CD4-positive, alpha-beta T cell treated with Interleukin-12 subunit alpha and Interleukin-12 subunit beta, for 1 hour (primary cell): ENCODE results near the gene TRAPPC12.
"Not testable (repeated sequence)": the region's sequence is repeated elsewhere in the genome, so short reads cannot be mapped to it uniquely, and the experiment has no call there.

Experiments
- DNase-seq: peaks from one replicate; pipeline ENCODE4 v3.0.0-alpha.2; 2020

The TRAPPC12 gene

DNA sequence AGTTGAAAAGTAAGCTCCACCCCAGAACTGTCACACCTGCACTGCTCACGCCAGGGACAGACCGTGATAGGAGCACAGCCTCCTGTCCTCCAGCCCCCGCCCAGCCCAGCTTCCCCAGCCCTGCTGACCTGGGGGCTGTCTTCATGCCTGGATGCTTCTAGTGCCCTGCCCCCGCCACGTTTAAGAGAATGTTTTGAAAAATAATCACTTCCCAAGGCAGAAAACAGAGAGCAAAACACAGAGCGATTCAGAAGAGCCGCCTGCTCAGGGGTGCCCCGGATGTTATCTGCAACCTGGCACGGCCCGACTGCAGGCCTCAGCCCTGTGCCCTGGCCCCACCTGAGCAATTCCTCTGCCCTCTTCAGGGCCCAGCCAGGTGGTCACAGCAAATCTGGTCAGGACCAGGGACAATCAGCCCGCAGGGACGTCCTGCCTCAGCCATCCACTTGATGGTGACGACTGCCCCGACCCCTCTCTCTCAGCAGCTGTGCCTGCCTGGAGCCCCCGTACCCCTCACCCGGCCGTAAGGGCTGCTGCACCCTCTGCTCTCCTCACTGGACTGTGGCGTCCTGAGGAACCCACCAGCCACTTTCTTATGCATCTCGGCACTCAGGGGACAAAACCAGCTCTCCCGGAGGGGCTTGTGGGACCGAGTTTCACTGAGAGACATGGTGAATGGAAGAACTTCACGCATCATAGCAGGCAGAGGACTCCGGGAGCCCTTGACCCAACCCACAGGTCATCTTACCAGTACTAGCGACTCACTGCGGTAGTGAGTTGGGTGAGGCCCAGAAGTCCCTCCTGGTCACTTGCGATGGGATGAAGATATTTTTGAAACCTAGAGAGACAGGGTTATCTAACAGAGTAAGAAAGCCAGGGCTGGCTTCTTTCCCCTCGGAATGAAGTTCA lies 109.6 kb downstream of the TRAPPC12 start:
- no peak for DNase-seq

DNA sequence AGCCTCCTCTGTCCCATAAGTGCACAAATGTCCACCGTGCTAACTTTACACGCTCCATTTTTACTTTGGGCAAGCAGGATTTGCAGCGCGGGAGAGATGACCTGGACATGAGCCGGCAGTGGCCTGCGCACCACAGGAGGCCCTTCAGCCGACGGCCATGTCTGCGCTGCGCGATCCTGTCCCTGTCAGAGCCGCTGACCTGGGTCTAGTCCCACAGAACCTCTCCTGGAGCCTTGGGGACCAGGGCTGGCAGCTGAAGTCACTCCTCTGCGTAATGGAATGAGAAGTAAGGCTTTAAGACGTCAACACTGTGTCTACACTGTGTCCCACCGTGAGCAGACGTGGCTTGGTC lies 110.2 kb downstream of the TRAPPC12 start:
- DNase-seq, result no peak

DNA sequence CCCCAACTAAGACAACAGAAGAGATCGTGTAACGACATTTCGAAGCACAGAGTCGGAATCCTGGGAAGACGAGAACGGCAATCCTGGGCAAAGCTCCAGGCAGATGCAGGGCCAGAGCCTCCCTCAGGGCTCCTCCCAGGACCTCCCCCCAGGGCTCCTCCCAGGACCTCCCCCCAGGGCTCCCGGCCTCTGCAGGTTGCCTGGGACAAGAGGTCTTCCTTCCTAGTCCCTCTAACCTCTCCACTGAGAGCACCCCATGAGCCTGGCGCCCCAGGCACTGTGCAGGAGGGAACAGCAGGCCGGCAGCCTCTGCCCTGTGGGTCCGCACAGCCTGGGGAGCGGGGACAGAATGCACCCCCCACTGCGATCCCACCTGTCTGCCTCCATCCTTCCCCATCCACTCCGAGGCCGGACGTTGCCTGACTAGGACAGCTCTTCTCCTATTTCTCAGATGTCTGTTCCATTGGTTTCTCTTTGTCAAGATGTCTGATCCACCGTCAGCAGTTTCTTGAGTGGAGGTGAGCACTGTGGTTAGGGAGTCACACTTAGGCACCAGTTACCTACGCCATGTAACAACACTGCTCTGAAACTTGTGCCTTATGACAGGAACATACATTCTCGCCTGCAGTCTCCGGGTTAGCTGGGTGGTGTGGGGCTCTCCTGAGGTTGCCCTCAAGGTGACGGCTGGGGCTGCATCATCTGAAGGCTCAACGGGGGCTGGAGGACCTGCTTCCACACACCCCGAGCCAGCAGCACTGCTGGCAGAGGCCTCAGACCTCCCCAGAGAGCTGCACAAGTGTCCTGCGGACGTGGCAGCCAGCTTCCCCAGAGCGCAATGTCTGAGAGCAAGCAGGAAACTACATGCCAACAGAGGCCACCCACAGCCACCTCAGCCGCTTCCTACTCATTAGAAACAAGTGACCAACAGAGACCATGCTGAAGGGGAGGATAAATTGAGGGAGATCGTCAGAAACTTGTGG lies 111.0 kb downstream of the TRAPPC12 start:
- no peak for DNase-seq

DNA sequence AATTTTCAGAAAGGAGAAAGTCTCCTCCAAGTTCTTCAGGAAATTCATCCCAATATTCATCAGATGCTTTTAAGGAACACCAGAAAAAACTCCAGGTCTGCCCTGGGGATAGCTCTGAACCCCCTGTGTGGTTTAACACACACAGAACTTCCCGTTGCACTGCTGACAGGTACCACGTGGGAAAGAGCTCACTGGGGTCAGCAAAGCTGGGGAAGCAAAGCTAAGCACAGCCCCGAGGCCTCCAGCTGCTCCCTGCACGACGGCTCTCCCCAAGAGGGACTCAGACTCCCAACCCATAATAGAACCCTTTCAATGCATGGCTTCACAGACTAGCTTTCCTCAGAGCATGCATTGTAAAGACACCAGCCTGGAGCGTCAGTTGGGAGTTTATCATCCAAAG lies 111.8 kb downstream of the TRAPPC12 start:
- no peak for DNase-seq

DNA sequence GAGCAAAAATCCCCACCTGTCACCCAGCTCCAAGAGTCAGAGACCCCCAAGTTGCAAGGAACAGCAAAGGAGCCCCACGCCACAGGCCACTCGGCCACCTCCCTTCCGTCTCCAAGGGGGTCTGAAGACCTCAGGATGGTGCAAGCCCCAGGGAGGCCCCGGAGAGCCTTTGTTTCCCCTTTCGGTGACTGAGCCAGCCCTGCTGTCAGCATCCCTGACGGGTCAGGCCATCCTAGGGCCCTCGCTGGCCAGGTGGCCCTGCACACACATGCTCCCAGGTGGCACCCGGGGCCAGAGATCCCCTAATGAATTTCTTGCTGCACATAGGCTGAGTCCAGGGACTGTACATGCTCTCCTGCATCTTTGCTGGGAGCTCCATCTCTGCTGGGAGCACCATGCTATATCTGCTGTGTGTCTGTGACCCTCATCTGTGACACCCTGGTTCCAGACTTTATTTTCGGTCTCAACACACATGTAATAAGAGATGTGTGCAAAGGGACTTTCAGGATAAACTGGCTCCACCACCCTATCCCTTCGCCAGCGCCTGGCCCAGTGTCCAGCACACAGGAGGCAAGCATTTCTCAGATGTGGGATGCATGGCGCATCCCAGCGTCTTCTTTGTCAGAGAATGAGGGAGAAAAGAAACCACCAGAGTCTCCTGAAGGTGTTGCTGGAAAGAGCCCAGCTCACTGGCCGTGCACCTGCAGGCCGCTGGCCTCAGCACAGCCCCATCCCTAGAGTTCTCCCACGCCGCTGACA lies 112.4 kb downstream of the TRAPPC12 start:
- DNase-seq, result no peak

DNA sequence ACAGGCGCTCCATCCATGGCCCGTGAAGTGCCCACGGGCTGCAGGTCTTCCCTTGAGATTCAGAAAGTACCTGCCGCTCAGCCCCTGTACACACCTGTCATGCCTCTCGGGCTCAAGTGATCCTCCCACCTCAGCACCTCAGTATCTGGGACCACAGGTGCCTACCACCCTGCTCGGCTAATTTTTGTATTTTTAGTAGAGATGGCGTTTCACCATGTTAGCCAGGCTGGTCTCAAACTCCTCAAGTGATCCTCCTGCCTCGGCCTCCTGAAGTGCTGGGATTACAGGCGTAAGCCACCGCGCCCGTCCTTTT lies 112.9 kb downstream of the TRAPPC12 start:
- not testable (repeated sequence) for DNase-seq

DNA sequence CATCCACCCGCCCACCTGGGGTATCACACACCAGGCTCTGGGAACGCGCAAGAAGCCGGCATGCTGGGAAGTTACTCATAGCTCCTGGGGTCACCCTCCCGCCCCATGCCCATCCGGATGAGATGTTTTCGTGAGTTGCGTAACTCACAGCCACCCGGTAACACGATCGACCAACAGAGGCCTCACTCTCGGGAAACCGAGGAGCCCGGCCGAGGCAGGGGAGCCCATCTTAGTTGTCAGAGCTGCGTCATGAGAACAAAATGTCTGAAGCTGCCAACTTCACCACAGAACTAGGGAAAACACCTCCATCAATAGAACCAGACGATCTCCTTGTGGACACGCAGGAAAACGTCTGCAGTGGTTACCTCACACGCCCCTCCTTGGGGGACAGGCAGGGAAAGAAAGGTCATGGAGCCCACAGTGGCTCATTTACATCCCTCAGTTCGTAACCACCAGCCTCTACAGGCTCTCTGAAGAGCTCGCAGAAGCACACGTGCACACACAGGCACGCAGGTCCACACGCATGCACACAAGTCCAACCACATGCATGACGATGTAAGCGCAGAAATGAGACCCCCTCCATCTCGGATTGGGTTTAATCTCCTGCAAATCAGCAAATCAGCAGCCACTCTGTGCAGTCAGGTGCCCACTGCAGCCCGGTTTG lies 113.6 kb downstream of the TRAPPC12 start:
- DNase-seq, result no peak

DNA sequence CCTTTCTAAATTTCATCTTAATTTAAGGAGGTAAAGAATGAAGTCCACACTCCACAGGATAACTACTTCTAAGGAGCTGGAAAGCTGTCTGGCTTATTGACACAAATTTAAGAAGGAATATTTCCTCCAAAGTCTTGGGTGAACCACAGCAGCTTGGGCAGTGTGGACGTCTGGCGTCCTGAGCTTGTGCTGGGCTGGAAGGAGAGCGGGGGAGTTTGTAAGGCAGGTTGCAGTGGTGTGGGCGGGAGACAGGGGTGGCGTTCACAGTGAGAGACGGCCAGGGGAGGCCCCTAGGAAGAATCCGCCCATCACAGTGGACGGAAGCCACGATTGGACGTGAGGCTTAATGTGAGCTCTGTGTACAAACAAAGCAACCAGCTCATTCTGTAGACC lies 114.1 kb downstream of the TRAPPC12 start:
- DNase-seq, result no peak

DNA sequence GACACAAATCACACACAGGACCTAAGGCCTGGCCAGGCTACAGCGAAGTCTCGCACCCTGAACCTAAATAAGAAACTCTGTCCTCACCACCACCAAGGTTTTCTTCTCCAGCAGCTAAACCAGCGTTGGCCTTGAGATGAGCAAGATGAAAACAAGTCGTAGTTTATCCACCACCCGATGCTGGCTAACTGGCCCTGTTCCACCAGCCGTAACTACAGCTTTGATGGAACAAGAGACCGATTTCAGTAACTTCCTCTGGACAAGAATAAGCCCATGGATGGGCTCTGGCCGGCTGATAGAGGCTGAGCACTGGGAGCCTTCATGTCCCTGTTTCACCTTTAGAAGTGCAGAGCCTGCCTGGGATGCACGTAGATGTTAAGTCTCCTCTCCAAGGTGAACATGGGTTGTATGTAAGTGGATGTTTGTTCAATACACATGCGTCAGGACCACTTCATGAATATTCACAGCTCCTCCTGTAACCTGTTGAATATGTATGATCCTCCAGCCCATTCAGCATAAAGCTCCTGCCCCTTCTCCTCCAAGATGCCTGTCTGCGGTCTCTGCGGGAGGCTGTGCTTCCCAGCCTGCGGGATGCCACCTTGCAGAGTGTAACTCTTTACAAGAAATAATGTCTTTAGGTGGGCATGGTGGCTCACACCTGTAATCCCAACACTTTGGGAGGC lies 115.6 kb downstream of the TRAPPC12 start:
- no peak for DNase-seq

DNA sequence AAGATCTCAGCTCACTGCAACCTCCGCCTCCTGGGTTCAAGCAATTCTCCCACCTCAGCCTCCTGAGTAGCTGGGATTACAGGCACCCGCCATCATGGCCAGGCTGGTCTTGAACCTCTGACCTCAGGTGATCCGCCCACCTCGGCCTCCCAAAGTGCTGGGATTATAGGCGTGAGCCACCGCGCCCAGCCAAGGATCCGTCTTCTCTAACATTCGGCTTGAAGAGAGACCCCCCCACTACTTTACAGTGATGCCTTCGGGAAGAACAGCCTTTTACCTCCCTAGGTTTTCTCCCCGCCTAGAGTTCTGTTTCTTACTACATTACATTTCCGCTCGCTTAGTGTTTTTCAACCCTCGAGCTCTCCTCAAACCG lies 117.2 kb downstream of the TRAPPC12 start:
- DNase-seq, result not testable (repeated sequence)

DNA sequence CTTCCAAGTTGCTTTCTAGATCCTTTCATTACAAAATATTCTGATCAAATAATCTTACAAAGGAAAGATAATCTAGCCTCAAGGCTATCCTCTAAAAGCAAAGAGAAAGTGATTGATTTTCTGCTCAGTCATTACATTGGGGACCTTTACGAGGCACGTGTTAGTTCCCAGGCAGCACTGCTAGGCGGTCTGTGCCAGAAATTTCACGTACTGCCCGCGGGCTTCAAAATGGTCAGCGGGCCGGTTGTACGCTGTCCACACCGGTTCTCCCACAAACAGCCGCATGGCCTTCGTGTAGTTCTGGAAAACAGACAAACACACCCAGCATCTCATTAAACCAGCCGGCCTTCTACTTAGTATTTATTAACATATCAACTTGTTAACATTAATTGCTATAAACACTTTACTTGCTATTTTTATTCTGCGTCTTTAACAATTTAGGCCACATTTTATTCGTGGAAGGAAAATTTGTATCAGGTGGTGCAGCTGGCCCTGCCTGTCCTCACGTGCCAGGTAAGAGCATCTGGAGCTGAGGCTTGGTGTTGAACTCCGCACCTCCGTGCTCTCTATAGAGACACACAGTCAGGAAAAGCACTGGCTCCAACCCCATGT lies 119.4 kb downstream of the TRAPPC12 start:
- DNase-seq, result no peak

DNA sequence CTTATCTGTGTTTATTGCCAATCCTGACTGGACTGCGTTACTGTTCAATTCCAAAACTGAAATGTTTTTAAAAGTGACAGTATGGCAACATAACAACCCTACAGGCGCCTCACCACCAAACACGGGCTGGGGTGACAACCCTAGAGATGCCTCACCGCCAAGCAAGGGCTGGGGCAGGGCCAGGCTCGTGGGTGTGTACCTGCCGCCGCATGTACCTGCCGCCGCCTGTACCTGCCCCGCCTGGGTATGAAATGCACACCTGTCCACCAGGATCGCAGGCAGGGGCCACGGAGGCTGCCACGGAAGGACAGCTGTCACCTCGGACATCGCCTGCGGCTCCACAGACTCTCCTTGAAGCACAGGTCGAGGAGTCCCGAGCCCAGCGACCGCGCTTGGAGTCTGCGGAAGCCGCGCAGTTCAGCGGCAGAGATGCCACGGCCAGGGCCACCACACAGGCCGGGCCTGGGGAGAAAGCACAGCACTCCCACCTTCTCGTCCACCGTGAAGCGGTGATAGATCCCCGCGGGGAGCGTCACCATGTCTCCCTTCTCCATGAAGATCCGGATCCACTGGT lies 120.9 kb downstream of the TRAPPC12 start:
- DNase-seq, result no peak

DNA sequence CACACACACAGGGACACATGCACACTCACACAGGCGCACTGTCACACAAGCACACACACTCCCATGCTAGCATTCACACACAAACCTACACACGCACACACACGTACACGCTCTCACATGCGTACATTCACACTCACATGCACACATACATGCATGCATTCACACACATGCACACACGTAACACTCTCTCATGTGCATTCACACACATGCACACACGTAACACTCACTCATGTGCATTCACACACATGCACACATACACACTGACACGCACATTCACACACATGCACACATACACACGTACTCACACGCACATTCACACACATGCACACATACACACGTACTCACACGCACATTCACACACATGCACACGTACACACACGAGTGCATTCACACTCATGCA lies 123.6 kb downstream of the TRAPPC12 start:
- DNase-seq, result no peak

DNA sequence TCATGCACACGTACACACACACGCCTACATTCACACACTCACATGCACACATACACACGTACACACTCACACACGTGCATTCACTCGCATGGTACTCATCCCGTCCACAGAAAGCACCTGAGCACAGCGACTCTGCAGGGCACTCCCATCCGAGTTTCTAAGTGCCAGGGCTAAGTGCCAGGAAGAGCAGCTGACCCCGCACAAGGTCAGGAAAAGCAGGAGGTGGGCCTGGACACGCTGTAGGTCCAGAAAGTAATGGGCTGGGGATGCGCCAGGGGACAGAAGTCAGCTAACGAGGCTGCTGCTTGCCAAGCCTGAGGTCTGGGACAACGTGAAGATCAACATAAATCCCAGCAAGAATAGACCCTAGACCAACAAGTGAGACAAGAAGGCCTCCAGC lies 124.0 kb downstream of the TRAPPC12 start:
- DNase-seq, result no peak

DNA sequence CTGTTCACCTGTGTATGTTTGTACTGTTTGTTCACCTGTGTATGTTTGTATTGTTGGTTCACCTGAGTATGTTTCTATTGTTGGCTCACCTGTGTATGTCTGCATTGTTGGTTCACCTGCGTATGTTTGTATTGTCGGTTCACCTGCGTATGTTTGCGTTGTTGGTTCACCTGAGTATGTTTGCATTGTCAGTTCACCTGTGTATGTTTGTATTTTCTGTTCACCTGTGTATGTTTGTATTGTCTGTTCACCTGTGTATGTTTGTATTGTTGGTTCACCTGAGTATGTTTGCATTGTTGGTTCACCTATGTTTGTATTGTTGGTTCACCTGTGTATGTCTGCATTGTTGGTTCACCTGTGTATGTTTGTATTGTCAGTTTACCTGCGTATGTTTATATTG lies 125.2 kb downstream of the TRAPPC12 start:
- no peak for DNase-seq

DNA sequence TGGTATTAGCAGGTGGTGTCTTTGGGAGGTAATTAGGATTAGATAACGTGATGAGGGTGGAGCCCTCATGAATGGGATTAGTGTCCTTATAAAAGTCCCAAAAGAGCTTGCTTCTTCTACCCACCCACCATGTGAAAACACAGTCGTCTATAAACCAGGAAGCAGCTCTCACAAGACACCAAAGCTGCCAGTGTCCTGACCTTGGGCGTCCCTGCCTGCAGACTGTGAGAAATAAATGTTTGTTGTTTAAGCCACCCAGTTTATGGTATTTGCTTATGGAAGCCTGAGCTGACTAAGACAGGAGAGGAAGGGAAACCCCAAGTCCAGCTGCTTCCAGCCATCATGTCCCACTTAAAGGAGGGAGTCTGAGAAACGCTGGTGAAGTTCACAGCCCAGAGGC lies 126.3 kb downstream of the TRAPPC12 start:
- DNase-seq, result no peak

DNA sequence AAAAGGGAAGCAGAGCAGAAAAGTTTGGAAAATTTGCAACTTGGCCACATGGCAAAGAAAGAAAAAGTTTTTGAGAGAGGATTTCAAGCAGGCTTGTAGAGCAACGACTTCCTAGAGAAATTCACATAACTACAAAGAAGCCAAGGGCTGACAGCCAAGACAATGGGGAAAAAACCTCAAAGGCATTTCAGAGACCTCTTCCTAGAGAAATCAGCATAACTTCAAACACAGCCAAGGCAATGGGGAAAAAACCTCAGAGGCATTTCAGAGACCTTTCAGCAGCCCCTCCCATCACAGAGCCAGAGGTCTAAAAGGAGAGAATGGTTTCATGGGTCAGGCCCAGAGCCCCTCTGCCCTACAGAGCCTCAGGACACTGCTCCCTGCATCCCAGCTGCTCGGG lies 132.6 kb downstream of the TRAPPC12 start:
- DNase-seq, result no peak

DNA sequence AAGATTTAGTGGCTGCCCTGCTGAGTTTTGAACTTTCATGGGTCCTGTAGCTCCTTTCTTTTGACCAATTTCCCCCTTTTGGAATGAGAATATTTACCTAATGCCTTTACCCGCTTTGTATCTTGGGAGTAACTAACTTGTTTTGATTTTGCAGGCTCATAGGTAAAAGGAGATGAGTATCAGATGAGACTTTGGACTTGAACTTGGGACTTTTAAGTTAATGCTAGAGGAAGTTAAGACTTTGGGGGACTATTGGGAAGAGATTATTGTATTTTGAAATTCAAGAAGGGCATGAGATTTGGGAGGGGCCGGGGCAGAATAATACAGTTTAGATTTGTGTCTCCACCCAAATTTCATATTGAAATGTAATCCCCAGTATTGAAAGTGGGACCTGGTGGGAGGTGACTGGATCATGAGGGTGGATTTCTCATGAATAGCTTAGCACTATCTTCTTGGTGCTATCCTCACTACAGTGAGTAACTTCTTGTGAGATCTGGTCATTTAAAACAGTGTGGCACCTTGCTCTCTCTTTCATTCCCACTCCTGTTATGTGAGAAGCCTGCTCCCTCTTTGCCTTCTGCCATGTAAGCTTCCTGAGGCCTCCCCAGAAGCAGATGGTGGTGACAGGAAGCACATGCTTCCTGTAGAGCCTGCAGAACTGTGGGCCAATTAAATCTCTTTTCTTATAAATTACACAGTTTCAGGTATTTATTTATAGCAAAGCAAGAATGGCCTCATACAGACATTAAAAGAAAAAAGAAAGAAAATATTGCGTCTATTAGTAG lies 133.7 kb downstream of the TRAPPC12 start:
- DNase-seq, result no peak

DNA sequence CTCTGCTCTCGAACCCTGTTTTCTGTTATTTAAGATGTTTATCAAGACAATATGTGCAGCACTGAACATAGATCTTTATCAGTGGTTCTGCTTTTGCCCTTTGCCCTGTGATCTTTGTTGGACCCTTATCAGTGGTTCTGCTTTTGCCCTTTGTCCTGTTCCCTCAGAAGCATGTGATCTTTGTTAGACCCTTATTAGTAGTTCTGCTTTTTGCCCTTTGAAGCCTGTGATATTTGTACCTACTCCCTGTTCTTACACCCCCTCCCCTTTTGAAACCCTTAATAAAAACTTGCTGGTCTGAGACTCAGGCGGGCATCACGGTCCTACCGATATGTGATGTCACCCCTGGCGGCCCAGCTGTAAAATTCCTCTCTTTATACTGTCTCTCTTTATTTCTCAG lies 135.9 kb downstream of the TRAPPC12 start:
- not testable (repeated sequence) for DNase-seq

DNA sequence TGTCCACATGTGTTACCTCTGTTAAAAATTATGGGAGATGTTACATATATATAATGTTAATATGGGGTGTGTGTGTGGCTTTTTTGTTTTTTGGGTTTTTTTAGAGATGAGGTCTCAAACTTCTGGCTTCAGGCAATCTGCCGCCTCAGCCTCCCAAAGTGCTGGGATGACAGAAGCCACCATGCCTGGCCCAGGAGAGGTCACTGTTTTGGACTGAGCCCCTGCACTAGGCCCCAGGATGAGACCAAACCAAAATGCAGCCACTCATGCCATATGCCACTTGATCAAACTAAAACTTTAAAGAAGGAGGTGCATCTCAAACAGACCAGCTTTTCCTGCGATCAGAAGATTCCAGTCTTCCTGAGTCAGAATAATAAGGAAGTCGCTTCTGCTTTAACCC lies 137.3 kb downstream of the TRAPPC12 start:
- no peak for DNase-seq
